PC-3 (cell line): ENCODE data around the gene RGS14. TPM values are rescaled to one million over a fixed set of nuclear protein-coding genes. Genes with fewer than 3 reads are reported as not detected.
A peak's percentile ranks its signal among the peaks of the same experiment; 100 is the strongest.

Experiments
- ATAC-seq: fragments of 200-7000 bp; cut with Tn5 transposase; 2 replicates; pipeline ENCODE4 v1.9.1; 2020; ENCODE audit warnings: mild to moderate bottlenecking, moderate library complexity
- BruUV-seq: library from RNA; stranded (reverse); fragments of 400-500 nt; replicated peaks from 2 replicates; lab custom pipeline; 2021; lab: Mats Ljungman, UMichigan
- CTCF ChIA-PET: fragments of 300-600 bp; sonication (Branson Sonifier 250); formaldehyde crosslinking; loops from one replicate; lab custom pipeline; 2022; ENCODE audit warnings: antibody characterized with exemption; lab: Charles Lee
- POLR2A ChIA-PET: fragments of 300-600 bp; sonication (Branson Sonifier 250); formaldehyde crosslinking; loops from one replicate; lab custom pipeline; 2022; ENCODE audit warnings: antibody characterized with exemption; ENCODE audit not compliant: unreplicated experiment; lab: Charles Lee
- DNase-seq: peaks from one replicate; pipeline ENCODE4 v3.0.0-alpha.2; 2015
- H2AFZ ChIP-seq: fragments of 300-600 bp; sonication (generic); 2 replicates; pipeline ENCODE4 v1.6.0; 2016; ENCODE audit warnings: antibody characterized with exemption, low read length
- H3F3A ChIP-seq: fragments of 300-600 bp; sonication (generic); one replicate; pipeline ENCODE4 v1.6.0; 2017; ENCODE audit warnings: antibody characterized with exemption, low read length, control low read depth, mild to moderate bottlenecking; ENCODE audit not compliant: unreplicated experiment
- H3K27ac ChIP-seq: fragments of 300-600 bp; sonication (generic); 2 replicates; pipeline ENCODE4 v1.5.1; 2016; ENCODE audit warnings: mild to moderate bottlenecking, low read length
- H3K27me3 ChIP-seq: fragments of 300-600 bp; sonication (generic); 2 replicates; pipeline ENCODE4 v1.6.1; 2016; ENCODE audit warnings: low read length, mixed read lengths
- H3K36me3 ChIP-seq: fragments of 300-600 bp; sonication (generic); 2 replicates; pipeline ENCODE4 v1.6.1; 2016; ENCODE audit warnings: low read depth, mixed run types, low read length, mixed read lengths
- H3K4me1 ChIP-seq: fragments of 300-600 bp; sonication (generic); 2 replicates; pipeline ENCODE4 v1.5.1; 2016; ENCODE audit warnings: low read length; ENCODE audit not compliant: insufficient read depth
- H3K4me2 ChIP-seq: fragments of 300-600 bp; sonication (generic); 2 replicates; pipeline ENCODE4 v1.6.0; 2016; ENCODE audit warnings: low read length
- H3K4me3 ChIP-seq: fragments of 300-600 bp; sonication (generic); 2 replicates; pipeline ENCODE4 v1.5.1; 2016; ENCODE audit warnings: mild to moderate bottlenecking, low read length, mixed read lengths
- H3K79me2 ChIP-seq: fragments of 300-600 bp; sonication (generic); 2 replicates; pipeline ENCODE4 v1.6.1; 2017; ENCODE audit warnings: low read length, mixed read lengths
- H3K9ac ChIP-seq: fragments of 300-600 bp; sonication (generic); 2 replicates; pipeline ENCODE4 v1.6.0; 2016; ENCODE audit warnings: mild to moderate bottlenecking, low read length
- H3K9me2 ChIP-seq: fragments of 300-600 bp; sonication (generic); replicated peaks from 2 replicates; pipeline ENCODE4 v1.6.1; 2016; ENCODE audit warnings: mixed run types, low read length, mixed read lengths
- H3K9me3 ChIP-seq: fragments of 300-600 bp; sonication (generic); 2 replicates; pipeline ENCODE4 v1.6.1; 2016; ENCODE audit warnings: low read length, mixed read lengths
- H4K20me1 ChIP-seq: fragments of 300-600 bp; sonication (generic); 2 replicates; pipeline ENCODE4 v1.6.1; 2016; ENCODE audit warnings: low read length, mixed read lengths
- EZH2 ChIP-seq: fragments of 300-600 bp; sonication (generic); IDR thresholded peaks from one replicate; pipeline ENCODE4 v1.6.1; 2017; ENCODE audit warnings: antibody characterized with exemption, mild to moderate bottlenecking, low read length; ENCODE audit not compliant: unreplicated experiment
- EZH2phosphoT487 ChIP-seq: fragments of 300-600 bp; sonication (generic); IDR thresholded peaks from 2 replicates; pipeline ENCODE4 v1.6.1; 2018; ENCODE audit warnings: mild to moderate bottlenecking, antibody characterized with exemption, low read length, borderline replicate concordance
- intact Hi-C: fragments of 100-400 bp; cut with micrococcal nuclease; formaldehyde crosslinking; loops from 2 replicates; pipeline ENCODE4 v1.9.0; 2023
- total RNA-seq: library from RNA; depleted of rRNA; stranded (reverse); fragments of >200 nt; gene quantifications from 2 replicates; pipeline ENCODE4 v1.2.3, GENCODE V29; 2014
- TF ChIP-seq, protein P1 (sequence below): fragments of 300-600 bp; sonication (generic); conservative IDR thresholded peaks from 2 replicates; pipeline ENCODE4 v1.5.1; 2017; ENCODE audit warnings: antibody characterized with exemption, low read depth, mild to moderate bottlenecking, low read length

The RGS14 gene
- total RNA-seq, 1 experiment from 2014 or later = 32.3 TPM

DNA sequence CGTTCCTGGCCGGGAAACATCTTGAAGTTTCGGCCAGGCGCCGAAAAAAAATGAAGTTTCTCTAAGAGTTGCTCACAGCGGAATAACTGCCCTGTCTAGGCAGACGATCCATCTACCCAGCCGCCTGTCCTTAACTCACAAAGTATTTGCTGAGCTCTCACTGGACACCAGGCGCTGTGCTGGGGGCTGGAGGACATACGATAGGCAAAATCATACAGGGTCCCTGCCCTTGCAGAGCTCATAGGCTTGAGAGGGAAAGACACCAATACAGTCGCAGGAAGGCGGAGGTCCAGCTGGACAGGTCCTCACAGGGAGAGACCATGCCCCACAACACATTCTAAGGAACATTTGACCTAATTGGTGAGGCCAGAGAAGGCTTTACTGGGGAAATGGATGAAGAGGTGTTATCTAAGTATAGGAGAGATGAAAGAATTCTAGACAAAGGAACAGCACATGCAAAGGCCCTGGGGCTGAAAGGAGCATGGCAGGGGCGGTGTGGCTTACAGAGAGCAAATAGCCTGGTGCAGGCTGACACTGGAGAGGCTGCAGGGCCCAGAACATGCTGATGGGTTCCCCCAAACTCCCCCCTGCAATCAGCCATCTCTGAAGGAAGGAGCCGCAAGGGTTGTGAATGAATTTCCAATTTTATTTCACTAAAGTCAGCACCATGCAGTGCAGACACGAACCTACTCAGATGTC is 44.0 kb upstream of the RGS14 start:
- H3K79me2 ChIP-seq = peaks cover 28% of the 10 kb centered on the region
- CTCF ChIA-PET = no interaction called here
- no peaks in the 10 kb centered on the region for H3K27me3 ChIP-seq
- peak overlapping the region; percentile 78 for H3K4me2 ChIP-seq
- no peak overlapping the region for H3K27ac ChIP-seq
- no peaks in the 10 kb centered on the region for H3K9me3 ChIP-seq
- POLR2A ChIA-PET = no interaction called here
- no peaks in the 10 kb centered on the region for H3K9me2 ChIP-seq
- no peak overlapping the region for H2AFZ ChIP-seq
- no peak for DNase-seq
- H3F3A ChIP-seq = no peaks in the 10 kb centered on the region
- intact Hi-C loops = no loop called here
- no peaks in the 10 kb centered on the region; the same call in 1 of the 2 replicates for H3K36me3 ChIP-seq
- no peak for TF ChIP-seq EZH2phosphoT487
- no peak for ATAC-seq
- H3K9ac ChIP-seq = no peak overlapping the region
- H3K4me1 ChIP-seq = peaks cover 22% of the 10 kb centered on the region
- no peak overlapping the region; the same call in 1 of the 2 replicates for H3K4me3 ChIP-seq
- BruUV-seq = no TSS peak
- H4K20me1 ChIP-seq = no peaks in the 10 kb centered on the region; the same call in 1 of the 2 replicates

DNA sequence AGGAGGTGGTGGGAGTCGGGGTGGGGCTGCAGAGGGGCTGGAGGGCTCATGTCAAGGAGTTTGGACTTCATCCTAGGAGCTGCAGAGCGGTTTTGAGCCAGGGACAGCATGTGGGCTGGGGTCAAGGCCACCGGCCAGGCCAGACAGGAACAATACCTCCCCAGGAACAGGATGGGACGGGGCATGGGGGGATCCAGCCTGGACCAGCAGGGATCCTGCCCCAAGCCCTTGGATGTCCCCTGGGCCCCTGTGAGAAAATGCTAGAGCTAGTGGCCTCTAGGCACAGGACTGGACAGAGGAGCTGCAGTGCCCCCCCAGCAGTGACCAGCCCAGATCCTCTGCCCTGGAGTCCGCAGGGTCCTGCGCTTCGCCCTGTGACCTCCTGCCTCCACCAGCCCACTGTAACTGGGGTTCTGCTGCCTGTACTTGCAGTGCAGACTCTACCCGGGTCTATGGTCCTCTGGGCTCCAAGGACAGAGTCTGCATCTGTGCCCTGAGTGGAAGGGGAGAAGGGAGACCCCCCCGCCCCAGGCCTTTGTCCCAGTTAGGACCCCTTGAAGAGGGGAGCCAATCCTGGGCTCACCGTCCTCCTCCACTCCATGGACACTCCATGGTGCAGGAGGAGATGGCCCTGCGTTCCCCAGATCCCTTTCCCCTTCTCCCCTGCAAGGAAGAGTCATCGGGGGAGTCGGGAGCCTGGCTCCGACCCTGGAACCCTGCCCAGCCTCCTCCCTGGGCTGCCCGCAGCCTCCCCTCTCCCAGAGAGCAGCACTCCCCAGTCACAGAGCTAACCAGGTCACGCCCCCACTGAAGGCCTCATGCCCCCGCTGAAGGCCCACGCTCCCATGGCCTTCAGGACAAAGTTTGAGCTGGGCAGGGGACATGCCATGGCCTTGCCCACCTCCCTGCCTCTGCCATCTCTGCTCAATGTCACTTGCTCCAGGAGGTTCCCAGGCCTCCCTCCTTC is 43.1 kb upstream of the RGS14 start:
- ChIA-PET CTCF (no interaction called here), POLR2A (no interaction called here)
- Histone ChIP-seq H2AFZ (no peak overlapping the region), H3K9ac (no peak overlapping the region), H3K9me2 (no peaks in the 10 kb centered on the region), H4K20me1 (no peaks in the 10 kb centered on the region; the same call in 1 of the 2 replicates), H3K4me2 (no peak overlapping the region), H3K4me3 (no peak overlapping the region), H3K27me3 (no peaks in the 10 kb centered on the region), H3F3A (no peaks in the 10 kb centered on the region), H3K4me1 (peaks cover 22% of the 10 kb centered on the region), H3K27ac (no peak overlapping the region), H3K36me3 (no peaks in the 10 kb centered on the region), H3K9me3 (no peaks in the 10 kb centered on the region), H3K79me2 (peaks cover 24% of the 10 kb centered on the region)
- intact Hi-C loops = no loop called here
- BruUV-seq = no TSS peak
- DNase-seq (no peak), ATAC-seq (no peak)
- TF ChIP-seq EZH2phosphoT487 (no peak), EZH2 (no peak)
- TF ChIP-seq, protein P1, sequence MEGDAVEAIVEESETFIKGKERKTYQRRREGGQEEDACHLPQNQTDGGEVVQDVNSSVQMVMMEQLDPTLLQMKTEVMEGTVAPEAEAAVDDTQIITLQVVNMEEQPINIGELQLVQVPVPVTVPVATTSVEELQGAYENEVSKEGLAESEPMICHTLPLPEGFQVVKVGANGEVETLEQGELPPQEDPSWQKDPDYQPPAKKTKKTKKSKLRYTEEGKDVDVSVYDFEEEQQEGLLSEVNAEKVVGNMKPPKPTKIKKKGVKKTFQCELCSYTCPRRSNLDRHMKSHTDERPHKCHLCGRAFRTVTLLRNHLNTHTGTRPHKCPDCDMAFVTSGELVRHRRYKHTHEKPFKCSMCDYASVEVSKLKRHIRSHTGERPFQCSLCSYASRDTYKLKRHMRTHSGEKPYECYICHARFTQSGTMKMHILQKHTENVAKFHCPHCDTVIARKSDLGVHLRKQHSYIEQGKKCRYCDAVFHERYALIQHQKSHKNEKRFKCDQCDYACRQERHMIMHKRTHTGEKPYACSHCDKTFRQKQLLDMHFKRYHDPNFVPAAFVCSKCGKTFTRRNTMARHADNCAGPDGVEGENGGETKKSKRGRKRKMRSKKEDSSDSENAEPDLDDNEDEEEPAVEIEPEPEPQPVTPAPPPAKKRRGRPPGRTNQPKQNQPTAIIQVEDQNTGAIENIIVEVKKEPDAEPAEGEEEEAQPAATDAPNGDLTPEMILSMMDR = no peak

DNA sequence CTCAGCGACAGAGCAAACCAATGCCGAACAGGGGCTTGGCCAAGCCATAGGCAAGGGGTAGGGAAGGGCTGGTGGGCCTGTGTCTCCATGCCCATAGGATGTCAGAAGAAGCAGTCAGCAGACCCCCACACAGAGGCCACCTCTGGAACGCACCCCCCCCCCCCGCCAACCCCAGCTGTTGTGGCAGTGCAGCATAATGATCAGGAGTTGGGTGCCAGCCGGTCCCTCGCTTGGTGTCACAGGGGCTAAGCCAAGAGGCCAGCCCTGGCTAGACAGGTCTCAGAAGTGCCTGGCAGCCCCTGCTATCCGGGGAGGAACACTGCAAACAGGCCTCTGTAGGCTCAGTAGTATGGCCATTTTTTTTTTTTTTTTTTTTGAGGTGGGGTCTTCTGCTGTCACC is 42.3 kb upstream of the RGS14 start:
- peaks cover 15% of the 10 kb centered on the region for H3K4me1 ChIP-seq
- H3K4me3 ChIP-seq = no peak overlapping the region
- H3K9me2 ChIP-seq = no peaks in the 10 kb centered on the region
- ChIA-PET CTCF (no interaction called here), POLR2A (no interaction called here)
- no peak overlapping the region for H3K4me2 ChIP-seq
- H3F3A ChIP-seq = no peaks in the 10 kb centered on the region
- ATAC-seq (no peak), DNase-seq (no peak)
- no peak overlapping the region for H3K27ac ChIP-seq
- H3K79me2 ChIP-seq = peaks cover 17% of the 10 kb centered on the region
- H4K20me1 ChIP-seq = no peaks in the 10 kb centered on the region; the same call in 1 of the 2 replicates
- H3K9ac ChIP-seq = no peak overlapping the region
- intact Hi-C loops = no loop called here
- no peaks in the 10 kb centered on the region for H3K27me3 ChIP-seq
- TF ChIP-seq EZH2 (no peak), EZH2phosphoT487 (no peak)
- TF ChIP-seq, protein P1 = no peak
- no peak overlapping the region for H2AFZ ChIP-seq
- no peaks in the 10 kb centered on the region for H3K36me3 ChIP-seq
- no TSS peak for BruUV-seq
- no peaks in the 10 kb centered on the region for H3K9me3 ChIP-seq
